T-helper 2 cell treated with Interferon-gamma antibody and Interleukin-4, amounts not matched to agents 100 ng/mL and 5 ng/mL, for 36 hours (primary cell): Measurements from ENCODE around the gene SLC5A10. TPM values are rescaled to one million over a fixed set of nuclear protein-coding genes. Genes with fewer than 3 reads are reported as not detected.
"Not testable (repeated sequence)": the region's sequence is repeated elsewhere in the genome, so short reads cannot be mapped to it uniquely, and the experiment has no call there.

Experiments
- intact Hi-C: fragments of 100-400 bp; cut with micrococcal nuclease; formaldehyde crosslinking; loops from one replicate; pipeline ENCODE4 v1.15.1; 2023
- total RNA-seq: library from RNA; stranded (reverse); gene quantifications from 2 replicates; pipeline ENCODE4 v1.2.3, GENCODE V29; 2022

Gene SLC5A10
- total RNA-seq, 1 donor from 2014 or later: not detected

DNA sequence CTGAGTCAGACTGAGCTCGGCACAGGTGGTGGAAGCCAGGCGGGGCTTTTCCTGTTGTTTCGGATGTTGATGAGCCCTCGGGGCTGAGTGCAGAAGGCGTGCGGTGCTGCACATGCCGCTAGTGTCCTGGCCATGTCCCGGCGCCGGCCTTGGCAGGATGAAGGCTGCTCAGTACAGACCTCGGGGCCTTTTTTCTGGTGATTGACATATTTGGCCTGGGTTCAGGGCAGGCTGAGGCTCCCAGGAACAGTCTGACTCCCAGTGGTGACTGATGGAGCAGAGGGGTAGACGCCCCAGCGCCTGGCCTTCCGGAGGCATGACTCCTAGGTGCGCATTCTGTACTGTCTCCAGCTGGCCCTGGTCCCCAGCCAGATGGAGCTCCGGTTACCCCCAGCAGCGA, 86.0 kb downstream of the SLC5A10 start:
- intact Hi-C loops: not testable (repeated sequence)

DNA sequence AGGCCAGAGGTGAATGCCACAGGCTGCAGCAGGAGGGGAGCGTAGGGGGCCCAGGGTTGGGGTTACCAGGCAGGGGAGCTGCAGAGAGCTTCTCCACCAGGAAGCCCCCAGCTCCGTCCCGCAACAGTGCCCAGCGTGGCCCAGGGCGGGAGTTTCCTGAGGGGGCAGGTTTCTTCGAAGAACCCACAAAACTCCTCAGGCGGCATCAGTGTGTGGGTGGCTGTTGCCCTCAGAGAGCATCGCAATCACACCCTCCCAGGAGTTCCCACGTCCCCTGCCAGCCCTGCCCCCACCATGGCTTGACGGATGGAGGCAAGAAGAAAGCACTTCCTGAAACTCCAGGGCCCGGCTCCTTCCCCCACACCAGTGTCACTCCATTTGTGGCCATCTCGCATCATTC, 86.8 kb downstream of the SLC5A10 start:
- intact Hi-C loops: not testable (repeated sequence)

DNA sequence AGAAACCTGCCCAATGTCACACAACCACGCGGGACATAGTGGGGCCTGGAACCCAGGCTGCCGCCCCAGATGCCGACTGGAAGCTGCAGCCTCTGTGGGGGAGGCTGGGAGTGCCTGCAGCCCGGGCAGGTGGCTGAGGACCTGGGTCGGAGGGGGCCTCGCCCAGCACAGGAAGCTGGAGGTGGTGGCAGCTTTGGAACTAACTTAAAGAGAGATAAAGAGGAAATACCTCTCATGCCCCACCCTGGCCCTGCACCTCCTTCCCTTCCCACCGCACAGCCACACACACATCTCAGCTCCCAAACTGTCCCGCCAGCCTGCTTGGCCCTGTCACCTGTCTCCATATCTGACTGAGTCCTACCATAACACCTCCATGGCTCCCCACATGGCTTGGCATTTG, 88.4 kb downstream of the SLC5A10 start:
- intact Hi-C loops: not testable (repeated sequence)

DNA sequence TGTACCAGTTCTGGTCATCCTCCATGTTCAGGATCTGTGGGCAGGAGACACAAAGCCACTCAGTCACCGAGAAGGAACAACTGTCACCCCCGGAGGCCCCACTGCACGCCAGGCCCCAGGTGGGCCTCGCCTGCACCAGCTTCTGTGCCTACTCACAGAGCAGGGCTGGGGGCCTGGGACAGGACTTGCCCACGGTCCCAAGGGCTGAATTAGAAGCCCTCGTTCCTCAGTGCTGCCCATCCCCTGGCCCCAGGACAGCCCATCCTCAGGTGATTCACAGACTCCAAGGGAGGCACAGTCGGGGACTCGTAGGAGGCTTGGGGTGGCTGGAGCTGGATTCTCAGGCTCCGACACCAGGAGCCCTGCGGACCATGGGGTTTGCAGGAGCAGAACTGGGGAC, 89.9 kb downstream of the SLC5A10 start:
- intact Hi-C loops: not testable (repeated sequence)

DNA sequence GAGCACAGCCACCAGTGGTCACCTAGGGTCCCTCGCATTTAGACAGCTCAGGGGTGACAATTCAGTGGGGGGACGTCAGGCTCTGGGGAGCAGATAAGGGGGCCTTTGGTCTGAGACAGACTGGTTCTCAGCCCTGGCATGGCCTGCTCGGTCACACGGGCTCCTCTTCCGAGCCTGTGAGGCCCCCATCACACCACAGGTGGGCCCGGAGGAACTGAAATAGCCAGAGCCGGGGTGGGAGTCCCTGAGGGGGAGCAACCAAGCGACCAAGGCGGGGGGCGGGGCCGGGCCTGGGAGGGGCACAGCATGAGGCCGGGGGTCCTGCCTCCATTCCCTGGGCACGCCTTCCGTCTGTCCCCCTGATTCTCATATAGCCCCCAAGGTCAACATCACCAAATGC, 90.4 kb downstream of the SLC5A10 start:
- intact Hi-C loops: not testable (repeated sequence)

- intact Hi-C loops: not testable (repeated sequence)
These were observed 91.1 kb downstream of the SLC5A10 start for GRCh38 chr17:19043032-19043431.

- intact Hi-C loops: not testable (repeated sequence)
These were observed 92.7 kb downstream of the SLC5A10 start for GRCh38 chr17:19044643-19045042.

- intact Hi-C loops: not testable (repeated sequence)
These were observed 94.9 kb downstream of the SLC5A10 start, which contains the start of gene GRAP for GRCh38 chr17:19046782-19047375. GRAP (minus strand) TSS chr17:19046957; CDS start chr17:19046926, 31 bp downstream.

- intact Hi-C loops: not testable (repeated sequence)
These were observed 95.5 kb downstream of the SLC5A10 start for GRCh38 chr17:19047510-19047909.

GRCh38 chr17:19048826-19049225, 96.9 kb downstream of the SLC5A10 start:
- intact Hi-C loops: not testable (repeated sequence)

DNA sequence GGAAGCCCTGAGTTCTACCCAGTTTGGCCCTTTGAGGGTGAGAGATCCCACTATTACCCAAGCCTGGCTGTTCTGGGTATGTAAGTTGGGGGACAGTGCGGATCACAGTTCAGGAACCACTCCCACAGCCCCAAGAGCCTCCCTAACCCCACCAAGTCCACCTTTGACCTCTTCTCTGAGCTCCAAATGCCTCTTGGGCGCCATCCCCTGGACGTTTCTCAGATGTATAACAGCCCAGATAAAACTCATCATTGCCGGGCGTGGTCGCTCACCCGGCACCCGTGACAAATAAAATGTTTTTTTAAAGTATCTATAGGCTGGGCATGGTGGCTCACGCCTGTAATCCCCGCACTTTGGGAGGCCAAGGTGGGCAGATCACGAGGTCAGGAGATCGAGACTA, 103.5 kb downstream of the SLC5A10 start:
- intact Hi-C loops: not testable (repeated sequence)

- intact Hi-C loops: not testable (repeated sequence)
These were observed 110.2 kb downstream of the SLC5A10 start for GRCh38 chr17:19062009-19062717.

GRCh38 chr17:19062718-19063325, 110.9 kb downstream of the SLC5A10 start:
- intact Hi-C loops: not testable (repeated sequence)

DNA sequence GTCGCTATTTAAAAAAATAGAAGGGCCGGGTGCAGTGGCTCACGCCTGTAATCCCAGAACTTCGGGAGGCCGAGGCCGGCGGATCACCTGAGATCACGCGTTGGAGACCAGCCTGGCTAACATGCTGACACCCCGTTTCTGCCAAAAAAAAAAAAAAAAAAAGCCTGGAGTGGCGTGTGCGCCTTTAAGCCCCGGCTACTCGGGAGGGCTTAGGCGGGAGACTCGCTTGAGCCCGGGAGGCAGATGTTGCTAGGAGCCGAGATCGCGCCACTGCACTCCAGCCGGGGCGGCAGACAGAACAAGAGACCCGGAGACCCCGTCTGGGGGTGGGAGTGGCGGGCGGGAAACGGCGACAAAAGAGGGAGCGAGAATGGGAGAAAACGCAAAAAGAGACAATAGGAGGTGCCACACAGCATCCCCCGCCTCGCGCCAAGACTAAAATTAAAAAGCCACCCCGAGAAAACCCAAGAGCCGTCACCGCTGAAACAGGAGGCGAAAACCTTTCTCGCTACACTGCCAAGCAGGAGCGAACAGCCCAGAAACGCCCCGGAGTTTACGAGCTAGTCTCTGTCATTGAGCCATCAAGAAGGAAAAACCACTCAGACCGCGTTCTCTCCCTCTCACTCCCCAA, 111.5 kb downstream of the SLC5A10 start:
- intact Hi-C loops: not testable (repeated sequence)

- intact Hi-C loops: not testable (repeated sequence)
These were observed 112.4 kb downstream of the SLC5A10 start for GRCh38 chr17:19064378-19064777.

GRCh38 chr17:19070318-19071168, 118.6 kb downstream of the SLC5A10 start:
- intact Hi-C loops: not testable (repeated sequence)

Other genes with a start within 250 kb of the SLC5A10 start
- gene FBXW10, start 208.1 kb upstream of the SLC5A10 start, total RNA-seq: not detected in 2 replicates
- 30.3 and 32.4 TPM in 2 replicates for gene TVP23B, start 171.0 kb upstream of the SLC5A10 start, total RNA-seq
- gene PRPSAP2, start 94.0 kb upstream of the SLC5A10 start, total RNA-seq: 58.6 and 59.8 TPM in 2 replicates
- 11.0 and 11.4 TPM in 2 replicates for gene FAM83G, start 52.6 kb downstream of the SLC5A10 start, total RNA-seq
- gene GRAP, start 94.8 kb downstream of the SLC5A10 start, total RNA-seq: 24.5 and 24.7 TPM in 2 replicates
- 18.1 and 19.8 TPM in 2 replicates for gene GRAPL, start 175.4 kb downstream of the SLC5A10 start, total RNA-seq